ENCODE data around the gene CLTCL1.

- TF ChIP-seq CTCF (IDR thresholded peaks at IDR 0.05 in 4 of 5, conservative IDR thresholded peaks at IDR 0.05 in 1 of 5): peak; percentile 62 to 76 (median 72)
- TF ChIP-seq POLR2A (IDR thresholded peaks at IDR 0.05): no peak
Observed at GRCh38 chr22:19179497-19180048, 111.9 kb downstream of the CLTCL1 start.

Data from gastrocnemius medialis (tissue), 4 donors.